ENCODE results near the gene FOXD3.

Gene FOXD3

DNA sequence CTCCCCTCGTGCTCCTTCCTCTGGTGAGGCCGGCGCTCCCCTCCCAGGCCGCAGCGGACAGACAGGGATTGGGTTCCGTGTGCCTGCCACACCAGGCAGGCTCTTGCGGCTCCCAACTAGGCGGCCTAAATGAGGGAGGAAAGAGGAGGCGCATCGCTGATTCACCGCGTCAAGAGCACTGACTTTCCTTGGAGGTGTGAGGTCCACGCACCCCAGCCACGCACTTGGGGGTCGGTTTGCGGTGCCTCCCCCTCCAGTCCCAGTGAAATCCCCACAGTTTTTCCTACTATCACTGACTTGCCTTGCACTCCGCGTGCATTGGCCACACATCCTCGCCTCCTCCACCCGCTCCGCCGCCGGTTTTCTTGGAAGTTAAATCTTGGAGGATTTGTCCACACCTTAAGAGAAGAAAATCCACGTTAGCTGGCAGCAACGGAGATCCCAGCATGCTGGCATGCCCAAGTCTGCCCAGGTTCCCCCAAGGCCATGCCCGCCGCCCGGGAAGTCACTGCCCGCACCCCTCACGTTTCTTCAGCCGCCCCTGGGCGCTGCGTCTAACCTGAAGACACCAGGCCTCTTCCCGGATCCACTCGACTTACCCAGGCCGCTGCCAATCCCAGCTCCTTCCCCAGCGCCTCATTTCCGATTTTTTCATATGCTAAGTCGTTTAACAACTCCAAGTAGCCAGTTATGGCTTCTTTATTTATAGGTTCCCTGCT is 1.1 kb upstream of the FOXD3 start:
- Histone ChIP-seq H3K4me1 (ENCODE audit: insufficient read depth, poor library complexity, severe bottlenecking) (no peaks in the 10 kb centered on the region), H3K27me3 (ENCODE audit: insufficient read depth, poor library complexity, severe bottlenecking) (peaks cover 88% of the 10 kb centered on the region), H3K27ac (ENCODE audit: poor library complexity, severe bottlenecking) (no peak overlapping the region), H3K4me3 (ENCODE audit: severe bottlenecking) (no peak overlapping the region), H3K9me3 (ENCODE audit: severe bottlenecking) (no peaks in the 10 kb centered on the region), H3K36me3 (ENCODE audit: low read depth) (no peaks in the 10 kb centered on the region)
- ATAC-seq (ENCODE audit: low read depth) = no peak
- no peak for DNase-seq (ENCODE audit: low spot score)
- TF ChIP-seq, protein P1, sequence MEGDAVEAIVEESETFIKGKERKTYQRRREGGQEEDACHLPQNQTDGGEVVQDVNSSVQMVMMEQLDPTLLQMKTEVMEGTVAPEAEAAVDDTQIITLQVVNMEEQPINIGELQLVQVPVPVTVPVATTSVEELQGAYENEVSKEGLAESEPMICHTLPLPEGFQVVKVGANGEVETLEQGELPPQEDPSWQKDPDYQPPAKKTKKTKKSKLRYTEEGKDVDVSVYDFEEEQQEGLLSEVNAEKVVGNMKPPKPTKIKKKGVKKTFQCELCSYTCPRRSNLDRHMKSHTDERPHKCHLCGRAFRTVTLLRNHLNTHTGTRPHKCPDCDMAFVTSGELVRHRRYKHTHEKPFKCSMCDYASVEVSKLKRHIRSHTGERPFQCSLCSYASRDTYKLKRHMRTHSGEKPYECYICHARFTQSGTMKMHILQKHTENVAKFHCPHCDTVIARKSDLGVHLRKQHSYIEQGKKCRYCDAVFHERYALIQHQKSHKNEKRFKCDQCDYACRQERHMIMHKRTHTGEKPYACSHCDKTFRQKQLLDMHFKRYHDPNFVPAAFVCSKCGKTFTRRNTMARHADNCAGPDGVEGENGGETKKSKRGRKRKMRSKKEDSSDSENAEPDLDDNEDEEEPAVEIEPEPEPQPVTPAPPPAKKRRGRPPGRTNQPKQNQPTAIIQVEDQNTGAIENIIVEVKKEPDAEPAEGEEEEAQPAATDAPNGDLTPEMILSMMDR (IDR thresholded peaks at IDR 0.05; ENCODE audit: poor library complexity, severe bottlenecking) = no peak

DNA sequence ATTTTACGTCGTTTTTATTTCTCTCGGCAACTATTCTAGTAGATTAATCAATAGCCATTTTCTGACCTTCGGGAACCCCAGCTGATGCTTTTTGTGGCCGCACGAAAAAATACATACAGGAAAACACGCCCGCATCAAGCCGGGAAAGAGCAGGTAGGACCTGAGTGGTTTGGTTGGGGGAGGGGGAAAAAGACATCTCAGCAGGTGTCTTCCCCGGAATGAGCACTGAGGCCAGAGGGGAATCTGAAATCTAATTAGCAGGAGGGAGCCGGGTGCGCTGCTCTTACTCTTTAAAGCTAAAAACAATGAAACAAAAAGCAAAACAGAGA is 618 bp upstream of the FOXD3 start:
- no peak overlapping the region for H3K27ac ChIP-seq (ENCODE audit: poor library complexity, severe bottlenecking)
- H3K4me3 ChIP-seq (ENCODE audit: severe bottlenecking) = peak overlapping the region; percentile 32
- peaks cover 93% of the 10 kb centered on the region for H3K27me3 ChIP-seq (ENCODE audit: insufficient read depth, poor library complexity, severe bottlenecking)

DNA sequence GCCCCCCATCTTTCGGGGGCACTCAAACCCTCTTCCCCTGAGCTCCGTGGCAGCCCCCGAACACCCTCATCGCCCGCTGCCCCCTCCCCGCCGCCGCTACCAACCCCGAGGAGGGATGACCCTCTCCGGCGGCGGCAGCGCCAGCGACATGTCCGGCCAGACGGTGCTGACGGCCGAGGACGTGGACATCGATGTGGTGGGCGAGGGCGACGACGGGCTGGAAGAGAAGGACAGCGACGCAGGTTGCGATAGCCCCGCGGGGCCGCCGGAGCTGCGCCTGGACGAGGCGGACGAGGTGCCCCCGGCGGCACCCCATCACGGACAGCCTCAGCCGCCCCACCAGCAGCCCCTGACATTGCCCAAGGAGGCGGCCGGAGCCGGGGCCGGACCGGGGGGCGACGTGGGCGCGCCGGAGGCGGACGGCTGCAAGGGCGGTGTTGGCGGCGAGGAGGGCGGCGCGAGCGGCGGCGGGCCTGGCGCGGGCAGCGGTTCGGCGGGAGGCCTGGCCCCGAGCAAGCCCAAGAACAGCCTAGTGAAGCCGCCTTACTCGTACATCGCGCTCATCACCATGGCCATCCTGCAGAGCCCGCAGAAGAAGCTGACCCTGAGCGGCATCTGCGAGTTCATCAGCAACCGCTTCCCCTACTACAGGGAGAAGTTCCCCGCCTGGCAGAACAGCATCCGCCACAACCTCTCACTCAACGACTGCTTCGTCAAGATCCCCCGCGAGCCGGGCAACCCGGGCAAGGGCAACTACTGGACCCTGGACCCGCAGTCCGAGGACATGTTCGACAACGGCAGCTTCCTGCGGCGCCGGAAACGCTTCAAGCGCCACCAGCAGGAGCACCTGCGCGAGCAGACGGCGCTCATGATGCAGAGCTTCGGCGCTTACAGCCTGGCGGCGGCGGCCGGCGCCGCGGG is 837 bp downstream of the FOXD3 start:
- ATAC-seq (ENCODE audit: low read depth) (peak; percentile 50), DNase-seq (ENCODE audit: low spot score) (no peak)
- Histone ChIP-seq H3K27ac (ENCODE audit: poor library complexity, severe bottlenecking) (no peak overlapping the region), H3K27me3 (ENCODE audit: insufficient read depth, poor library complexity, severe bottlenecking) (peaks cover 99% of the 10 kb centered on the region), H3K9me3 (ENCODE audit: severe bottlenecking) (no peaks in the 10 kb centered on the region), H3K4me3 (ENCODE audit: severe bottlenecking) (peak overlapping the region; percentile 32), H3K4me1 (ENCODE audit: insufficient read depth, poor library complexity, severe bottlenecking) (no peaks in the 10 kb centered on the region), H3K36me3 (ENCODE audit: low read depth) (no peaks in the 10 kb centered on the region)
- TF ChIP-seq, protein P1 (IDR thresholded peaks at IDR 0.05; ENCODE audit: poor library complexity, severe bottlenecking) = no peak

More for the DNA sequence above, 618 bp upstream of the FOXD3 start:
- ATAC-seq (ENCODE audit: low read depth) = no peak
- TF ChIP-seq, protein P1 (IDR thresholded peaks at IDR 0.05; ENCODE audit: poor library complexity, severe bottlenecking) = no peak
- H3K4me1 ChIP-seq (ENCODE audit: insufficient read depth, poor library complexity, severe bottlenecking) = no peaks in the 10 kb centered on the region
- no peaks in the 10 kb centered on the region for H3K9me3 ChIP-seq (ENCODE audit: severe bottlenecking)
- no peak for DNase-seq (ENCODE audit: low spot score)
- H3K36me3 ChIP-seq (ENCODE audit: low read depth) = no peaks in the 10 kb centered on the region

DNA sequence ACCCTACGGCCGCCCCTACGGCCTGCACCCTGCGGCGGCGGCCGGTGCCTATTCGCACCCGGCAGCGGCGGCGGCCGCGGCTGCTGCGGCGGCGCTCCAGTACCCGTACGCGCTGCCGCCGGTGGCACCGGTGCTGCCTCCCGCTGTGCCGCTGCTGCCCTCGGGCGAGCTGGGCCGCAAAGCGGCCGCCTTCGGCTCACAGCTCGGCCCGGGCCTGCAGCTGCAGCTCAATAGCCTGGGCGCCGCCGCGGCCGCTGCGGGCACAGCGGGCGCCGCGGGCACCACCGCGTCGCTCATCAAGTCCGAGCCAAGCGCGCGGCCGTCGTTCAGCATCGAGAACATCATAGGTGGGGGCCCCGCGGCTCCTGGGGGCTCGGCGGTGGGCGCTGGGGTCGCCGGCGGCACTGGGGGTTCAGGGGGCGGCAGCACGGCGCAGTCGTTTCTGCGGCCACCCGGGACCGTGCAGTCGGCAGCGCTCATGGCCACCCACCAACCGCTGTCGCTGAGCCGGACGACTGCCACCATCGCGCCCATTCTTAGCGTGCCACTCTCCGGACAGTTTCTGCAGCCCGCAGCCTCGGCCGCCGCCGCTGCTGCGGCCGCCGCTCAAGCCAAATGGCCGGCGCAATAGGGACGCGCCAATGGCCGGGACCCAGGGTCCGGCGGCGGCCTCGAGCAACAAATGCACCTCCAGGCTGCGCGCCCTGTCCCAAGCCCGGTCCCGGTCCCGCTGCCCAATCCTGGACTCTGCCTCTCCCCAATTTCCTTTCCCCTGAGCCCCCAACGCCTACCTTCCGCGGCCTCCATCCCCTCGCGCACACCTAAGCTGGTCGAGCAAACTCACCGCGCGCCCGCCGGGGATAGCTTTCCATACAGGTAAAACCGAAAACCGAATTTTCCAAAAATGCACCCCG is 1.8 kb downstream of the FOXD3 start:
- no peak for DNase-seq (ENCODE audit: low spot score)
- H3K4me1 ChIP-seq (ENCODE audit: insufficient read depth, poor library complexity, severe bottlenecking) = no peaks in the 10 kb centered on the region
- TF ChIP-seq, protein P1 (IDR thresholded peaks at IDR 0.05; ENCODE audit: poor library complexity, severe bottlenecking) = no peak
- no peaks in the 10 kb centered on the region for H3K9me3 ChIP-seq (ENCODE audit: severe bottlenecking)
- H3K27me3 ChIP-seq (ENCODE audit: insufficient read depth, poor library complexity, severe bottlenecking) = peaks cover 99% of the 10 kb centered on the region
- no peak; the same call in 2 of the 3 replicates for ATAC-seq (ENCODE audit: low read depth)
- H3K36me3 ChIP-seq (ENCODE audit: low read depth) = no peaks in the 10 kb centered on the region
- H3K27ac ChIP-seq (ENCODE audit: poor library complexity, severe bottlenecking) = no peak overlapping the region
- H3K4me3 ChIP-seq (ENCODE audit: severe bottlenecking) = peak overlapping the region; percentile 32

Data from RWPE2 (cell line).